GM21723 (cell line): ENCODE data around the gene SIL1.

Source experiments
- ATAC-seq: cut with Tn5 transposase; IDR thresholded peaks from one replicate; pipeline ENCODE4 v1.9.1; 2021; ENCODE audit warnings: mild to moderate bottlenecking, moderate library complexity; ENCODE audit not compliant: unreplicated experiment

The SIL1 gene

GRCh38 chr5:138986186-138986800 is 211.9 kb downstream of the SIL1 start:
- no peak for ATAC-seq

GRCh38 chr5:138985683-138986082 is 212.5 kb downstream of the SIL1 start:
- ATAC-seq, result no peak

GRCh38 chr5:138985256-138985655 is 212.9 kb downstream of the SIL1 start:
- ATAC-seq, result no peak

GRCh38 chr5:138983984-138984383 is 214.2 kb downstream of the SIL1 start:
- no peak for ATAC-seq

GRCh38 chr5:138981586-138981985 is 216.6 kb downstream of the SIL1 start:
- no peak for ATAC-seq

GRCh38 chr5:138981131-138981530 is 217.0 kb downstream of the SIL1 start:
- ATAC-seq, result no peak

GRCh38 chr5:138980441-138980840 is 217.7 kb downstream of the SIL1 start:
- no peak for ATAC-seq

GRCh38 chr5:138979684-138980280 is 218.4 kb downstream of the SIL1 start:
- no peak for ATAC-seq

GRCh38 chr5:138978581-138978980 is 219.6 kb downstream of the SIL1 start:
- no peak for ATAC-seq

- no peak for ATAC-seq
Measured at GRCh38 chr5:138978080-138978479, 220.1 kb downstream of the SIL1 start.

- ATAC-seq, result no peak
Measured at GRCh38 chr5:138975098-138975847, 222.9 kb downstream of the SIL1 start.

GRCh38 chr5:138974227-138975063 is 223.7 kb downstream of the SIL1 start:
- no peak for ATAC-seq

- ATAC-seq, result no peak
Measured at GRCh38 chr5:138972836-138973235, 225.3 kb downstream of the SIL1 start.

GRCh38 chr5:138972230-138972629 is 225.9 kb downstream of the SIL1 start:
- ATAC-seq, result no peak

- ATAC-seq, result no peak
Measured at GRCh38 chr5:138969323-138970002, 228.7 kb downstream of the SIL1 start.

- ATAC-seq, result no peak
Measured at GRCh38 chr5:138968601-138969000, 229.6 kb downstream of the SIL1 start.

- ATAC-seq, result no peak
Measured at GRCh38 chr5:138967791-138968448, 230.2 kb downstream of the SIL1 start.

- ATAC-seq, result no peak
Measured at GRCh38 chr5:138966236-138966985, 231.8 kb downstream of the SIL1 start.

- ATAC-seq, result no peak
Measured at GRCh38 chr5:138965626-138966025, 232.5 kb downstream of the SIL1 start.
